Inflammatory macrophage (primary cell): ENCODE data around the gene GOLT1B.

Experiments
- DNase-seq, 2 donors: peaks; one replicate each; pipeline ENCODE4 v3.0.0-alpha.2; 2020 to 2022

GOLT1B gene

DNA sequence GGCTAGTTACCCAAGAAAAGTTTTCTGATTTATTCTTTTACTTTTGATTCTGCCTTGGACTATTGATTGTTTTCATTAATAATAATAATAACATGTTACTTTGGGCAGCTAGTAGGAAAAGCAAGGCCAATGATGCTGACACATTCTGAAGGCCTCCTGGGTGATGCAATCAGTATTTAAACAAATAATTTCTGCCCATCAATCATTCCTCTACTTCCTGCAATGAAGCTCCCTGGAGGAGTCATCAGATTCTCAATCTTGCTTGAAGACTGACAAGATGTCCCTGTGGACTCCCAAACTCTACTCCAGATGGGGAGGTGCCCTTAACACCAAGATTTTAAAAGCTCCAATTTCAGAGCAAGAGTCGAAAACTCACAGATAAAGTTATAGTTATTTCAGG is 24.5 kb downstream of the GOLT1B start, which contains the start of gene SPX:
SPX (plus strand) TSS at position 244 of the 400 bp plus-strand sequence. CDS start 177 bp downstream, outside the sequence.
- DNase-seq = no peak

DNA sequence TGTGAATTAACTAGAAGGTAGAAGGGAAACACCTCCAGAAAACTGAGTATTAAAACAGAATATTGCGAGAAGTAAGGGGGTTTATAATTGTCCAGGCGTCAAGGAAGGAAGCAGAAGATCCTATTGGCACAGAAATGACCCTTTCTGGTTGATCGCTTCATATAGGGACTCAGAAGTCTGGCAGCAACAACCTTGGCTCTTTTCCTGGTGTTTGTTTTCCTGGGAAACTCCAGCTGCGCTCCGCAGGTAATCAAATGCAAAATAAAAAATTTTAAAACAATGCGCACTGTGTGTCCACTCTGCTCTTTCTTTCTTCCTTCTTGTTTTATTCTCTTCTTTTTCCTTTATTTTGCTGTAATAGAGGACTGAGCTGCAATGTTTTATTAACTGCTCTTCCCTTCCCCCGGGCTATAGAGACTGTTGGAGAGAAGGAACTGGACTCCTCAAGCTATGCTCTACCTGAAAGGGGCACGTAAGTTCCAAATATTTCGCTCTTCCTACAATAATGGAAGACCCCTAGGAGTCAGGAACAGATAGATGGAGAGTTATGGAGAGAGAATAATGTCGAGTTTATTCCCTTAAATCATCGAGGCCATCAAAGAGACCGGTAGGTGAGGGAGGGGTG is 25.2 kb downstream of the GOLT1B start:
- DNase-seq = no peak

DNA sequence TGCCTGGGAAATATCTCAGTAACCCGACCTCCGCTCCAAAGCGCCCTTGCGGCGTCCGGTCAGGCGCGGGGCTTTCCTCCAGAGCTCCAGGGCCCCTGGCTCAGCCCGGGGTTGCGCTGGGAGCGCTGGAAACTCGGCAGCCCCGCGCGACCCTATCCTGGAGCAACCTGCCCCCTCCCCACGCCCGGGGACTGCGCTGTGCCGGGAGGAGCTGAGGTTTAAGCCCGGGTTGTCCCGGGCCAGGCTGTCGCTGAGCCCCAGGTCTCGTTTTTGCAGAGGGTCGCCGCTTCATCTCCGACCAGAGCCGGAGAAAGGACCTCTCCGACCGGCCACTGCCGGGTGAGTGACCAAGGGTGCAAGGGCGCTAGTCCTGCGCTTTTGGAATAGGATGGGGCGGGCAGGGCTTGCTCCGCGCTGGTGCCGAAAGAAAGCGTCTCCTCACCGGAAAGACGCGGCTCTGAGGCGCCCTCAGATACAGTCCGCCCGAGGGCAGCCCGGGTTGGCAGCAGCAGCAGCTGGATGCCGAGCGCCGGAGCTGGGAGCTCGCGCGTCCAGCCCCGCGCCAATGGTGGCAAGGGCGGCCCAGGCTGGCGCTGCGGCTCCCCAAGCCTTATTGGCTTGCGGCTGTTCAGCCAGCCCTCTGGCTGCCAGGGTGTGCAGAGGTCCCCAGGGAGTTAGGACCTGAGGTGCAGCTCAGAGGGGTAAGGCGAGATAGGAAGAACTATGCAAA is 26.0 kb downstream of the GOLT1B start:
- no peak for DNase-seq

DNA sequence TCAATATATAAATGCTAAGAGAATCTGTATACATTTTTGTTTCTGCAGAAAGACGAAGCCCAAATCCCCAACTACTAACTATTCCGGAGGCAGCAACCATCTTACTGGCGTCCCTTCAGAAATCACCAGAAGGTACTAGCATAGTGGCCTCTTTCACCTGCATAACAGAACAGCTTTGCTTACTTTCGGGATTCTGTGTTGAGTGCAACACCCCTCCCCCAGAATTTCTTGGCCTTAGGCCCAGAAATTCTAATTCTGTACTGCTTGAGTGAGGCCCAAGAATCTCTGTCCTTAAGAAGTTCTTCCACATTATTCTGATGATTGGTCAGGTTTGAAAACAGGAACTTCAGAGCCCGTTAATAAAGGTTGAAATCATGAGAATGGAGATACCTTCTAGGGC is 27.4 kb downstream of the GOLT1B start:
- DNase-seq = no peak

DNA sequence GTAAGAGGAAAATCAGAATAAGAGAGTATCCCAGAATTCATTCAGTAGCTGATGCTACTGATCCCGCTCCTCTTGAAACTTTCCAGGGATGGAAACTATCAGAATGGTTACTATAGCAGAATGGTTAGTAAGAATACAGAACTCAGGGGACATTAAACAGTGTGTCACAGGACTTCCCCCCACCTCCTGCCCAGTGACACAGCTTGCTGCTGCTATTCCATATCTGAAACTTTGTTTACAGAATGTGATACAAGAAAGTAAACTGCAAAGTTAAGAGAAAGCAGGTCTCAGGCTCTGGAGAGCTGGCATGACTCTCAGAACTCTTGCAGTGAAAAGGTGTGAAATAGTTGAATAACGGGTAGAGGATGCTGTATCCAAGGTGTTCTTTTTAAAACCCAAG is 27.9 kb downstream of the GOLT1B start:
- DNase-seq = no peak

DNA sequence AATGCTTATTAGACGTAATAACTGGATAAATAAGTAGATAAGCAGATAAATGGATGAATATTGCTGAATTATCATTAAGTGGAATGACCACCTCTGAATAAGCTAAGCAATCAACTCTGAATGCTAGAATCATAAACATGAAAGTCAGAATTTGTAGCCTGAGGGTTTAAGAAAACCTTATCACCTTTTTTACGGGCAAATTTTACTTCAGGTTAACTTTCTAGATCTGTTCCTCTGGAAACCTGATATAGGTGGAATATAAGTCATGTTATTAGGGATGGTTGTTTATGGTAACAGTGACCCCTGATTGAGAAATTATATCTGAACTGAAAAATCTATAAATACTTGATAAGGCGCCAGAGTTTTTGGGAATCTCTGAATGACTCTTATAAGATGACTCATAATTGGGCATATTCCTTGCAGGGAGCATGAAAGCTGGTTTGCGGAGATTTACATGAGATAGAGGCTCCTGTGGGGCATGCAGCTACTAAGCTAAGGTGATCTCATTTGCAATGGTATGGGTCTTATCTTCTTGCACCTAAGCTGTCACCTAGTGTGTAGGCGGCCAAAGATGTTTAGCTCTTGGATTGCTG is 36.6 kb downstream of the GOLT1B start:
- no peak for DNase-seq

DNA sequence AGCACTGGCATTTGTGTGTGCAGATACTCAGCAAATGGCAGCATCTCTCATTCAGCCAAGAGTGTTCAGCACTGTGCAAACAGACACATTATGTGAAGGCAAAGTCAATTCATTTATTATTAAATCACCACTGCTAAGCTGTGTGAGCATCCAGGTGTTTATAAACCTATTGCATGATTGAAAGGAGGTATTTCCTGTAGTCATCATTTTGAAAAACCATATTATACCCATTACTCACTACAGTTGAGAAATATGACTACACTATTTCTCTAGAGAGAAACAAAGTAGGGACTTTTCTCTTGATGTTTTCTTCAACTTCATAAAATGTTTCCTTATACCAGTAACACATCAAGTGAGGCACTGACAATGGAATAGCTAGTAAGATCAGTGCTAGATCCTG is 38.2 kb downstream of the GOLT1B start:
- DNase-seq = no peak

DNA sequence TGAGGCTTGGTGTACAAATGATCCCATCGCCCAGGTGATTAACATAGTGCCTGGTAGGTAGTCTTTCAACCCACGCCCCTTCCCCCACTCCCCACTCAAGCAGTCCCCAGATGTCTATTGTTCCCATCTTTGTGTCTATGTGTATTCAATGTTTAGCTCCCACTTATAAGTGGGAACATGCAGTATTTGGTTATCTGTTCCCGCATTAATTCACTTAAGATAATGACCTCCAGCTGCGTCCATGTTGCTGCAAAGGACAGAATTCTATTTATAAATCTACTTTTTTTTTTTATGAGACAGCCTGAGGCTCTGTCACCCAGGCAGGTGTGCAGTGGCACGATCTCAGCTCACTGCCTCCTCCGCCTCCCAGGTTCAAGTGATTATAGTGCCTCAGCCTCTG is 40.2 kb downstream of the GOLT1B start:
- no peak for DNase-seq

DNA sequence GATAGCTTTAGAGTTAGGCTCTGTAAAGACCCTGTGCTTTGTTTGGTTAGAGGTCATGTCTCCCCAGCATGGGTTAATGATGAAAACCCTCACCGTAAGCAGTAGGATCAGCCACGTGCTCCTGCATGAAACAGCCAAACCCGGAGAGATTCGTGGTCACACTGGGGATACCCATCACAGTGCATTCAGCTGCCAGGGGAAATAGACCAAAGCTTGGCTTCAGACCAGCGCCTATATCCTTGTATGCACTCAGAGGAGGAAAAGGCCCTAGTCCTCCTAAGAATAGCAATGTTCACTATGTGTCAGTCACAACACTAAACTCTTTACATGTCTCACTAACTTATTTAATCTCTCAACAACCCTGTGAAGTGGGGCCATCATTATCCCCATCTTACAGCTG is 40.8 kb downstream of the GOLT1B start:
- no peak for DNase-seq

DNA sequence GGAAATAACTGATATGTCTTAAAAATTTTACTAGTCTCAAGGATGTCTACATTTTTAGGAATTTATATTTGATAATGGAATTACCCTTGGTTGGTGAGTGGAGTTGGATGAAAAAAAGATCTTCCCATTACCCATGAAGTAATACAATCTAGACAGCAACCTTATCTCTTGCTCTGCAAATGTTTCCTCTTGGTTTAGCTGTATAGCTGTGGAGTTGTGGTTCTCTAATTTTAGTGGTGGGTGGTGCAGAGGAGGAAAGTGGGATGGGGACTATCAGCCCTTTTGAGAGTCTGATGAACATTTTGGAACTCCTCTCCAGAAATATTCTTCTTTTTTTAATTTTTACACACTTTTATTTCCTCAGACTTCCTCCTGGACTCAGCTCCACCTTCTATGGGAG is 41.6 kb downstream of the GOLT1B start:
- no peak for DNase-seq

DNA sequence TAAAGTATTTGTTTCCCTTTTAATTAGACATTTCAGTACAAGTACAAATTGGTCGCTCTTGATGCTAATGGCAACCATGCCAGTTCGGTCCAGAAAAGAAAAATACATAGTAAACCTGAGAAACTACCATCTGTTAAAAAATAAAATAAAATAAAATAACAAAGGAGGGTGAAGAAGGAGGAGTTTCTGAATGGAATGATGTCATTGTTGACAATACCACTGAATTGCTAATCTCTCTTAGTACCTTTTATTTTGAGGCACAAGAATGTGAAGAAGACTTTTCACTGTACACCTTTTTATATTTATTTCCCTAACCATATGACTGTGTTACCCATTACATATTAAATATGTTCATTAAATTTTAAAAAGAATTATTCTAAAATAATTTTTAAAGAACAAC is 44.0 kb downstream of the GOLT1B start:
- DNase-seq = no peak

DNA sequence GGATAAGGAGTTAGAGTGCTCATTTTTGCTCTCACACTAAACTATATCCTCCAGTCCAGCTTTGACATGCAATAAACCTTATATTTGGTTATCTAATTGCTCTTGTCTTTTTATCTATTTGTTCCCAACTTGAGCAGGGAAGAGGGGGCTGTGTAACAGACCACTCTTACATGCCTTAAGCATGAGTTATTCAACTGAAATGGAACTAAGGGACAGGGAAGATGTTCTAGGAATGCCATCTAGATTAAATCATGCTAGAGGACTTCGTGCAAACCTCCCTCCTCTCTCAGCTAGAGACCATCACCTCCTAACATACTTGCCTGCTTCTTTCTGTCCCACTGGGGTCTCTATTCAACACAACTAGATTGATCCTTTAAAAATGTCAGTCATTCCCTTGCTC is 45.1 kb downstream of the GOLT1B start:
- DNase-seq = no peak

DNA sequence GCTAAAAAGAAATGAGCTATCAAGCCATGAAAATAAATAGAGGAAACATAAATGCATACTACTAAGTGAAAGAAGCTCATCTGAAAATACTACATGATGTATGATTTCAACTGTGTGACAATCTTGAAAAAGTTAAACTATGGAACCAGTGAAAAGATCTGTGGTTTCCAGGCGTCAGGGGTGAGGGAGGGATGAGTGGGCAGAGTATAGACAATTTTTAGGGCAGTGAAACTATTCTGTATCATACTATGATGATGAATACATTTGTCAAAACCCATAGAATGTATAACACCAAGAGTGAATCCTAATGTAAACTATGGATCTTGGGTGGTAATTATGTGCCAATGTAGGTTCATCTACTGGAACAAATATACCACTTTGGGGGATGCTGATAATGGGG is 45.8 kb downstream of the GOLT1B start:
- DNase-seq = no peak

DNA sequence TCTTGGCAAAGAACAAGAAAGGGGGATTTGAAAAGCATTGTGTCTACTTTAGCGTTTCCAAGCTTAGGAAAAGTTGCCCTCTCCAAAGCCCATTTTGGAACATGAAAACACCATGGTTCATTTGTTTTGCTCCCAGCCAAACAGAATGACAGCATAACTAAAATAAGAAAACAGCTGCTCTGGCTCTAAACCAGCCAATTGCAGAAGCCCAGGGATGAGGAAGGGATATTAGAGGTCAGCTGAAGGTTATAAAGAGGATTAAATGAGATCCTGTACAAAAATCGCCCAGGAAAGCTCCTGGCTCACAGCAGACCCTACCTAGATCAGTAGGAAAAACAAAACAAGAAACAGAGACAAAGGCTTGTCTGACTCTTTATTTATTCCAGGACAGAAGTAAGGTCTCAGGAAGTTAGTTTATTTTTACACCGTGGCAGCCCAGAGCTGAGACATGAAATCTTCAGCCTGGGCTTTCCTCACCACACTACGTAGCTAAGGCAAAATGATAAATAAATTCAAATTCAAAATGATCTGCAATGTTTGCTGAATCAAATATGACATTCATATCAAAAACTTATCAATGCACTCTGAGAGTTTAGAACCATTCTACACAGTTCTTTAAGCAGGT is 50.4 kb downstream of the GOLT1B start:
- DNase-seq = no peak

DNA sequence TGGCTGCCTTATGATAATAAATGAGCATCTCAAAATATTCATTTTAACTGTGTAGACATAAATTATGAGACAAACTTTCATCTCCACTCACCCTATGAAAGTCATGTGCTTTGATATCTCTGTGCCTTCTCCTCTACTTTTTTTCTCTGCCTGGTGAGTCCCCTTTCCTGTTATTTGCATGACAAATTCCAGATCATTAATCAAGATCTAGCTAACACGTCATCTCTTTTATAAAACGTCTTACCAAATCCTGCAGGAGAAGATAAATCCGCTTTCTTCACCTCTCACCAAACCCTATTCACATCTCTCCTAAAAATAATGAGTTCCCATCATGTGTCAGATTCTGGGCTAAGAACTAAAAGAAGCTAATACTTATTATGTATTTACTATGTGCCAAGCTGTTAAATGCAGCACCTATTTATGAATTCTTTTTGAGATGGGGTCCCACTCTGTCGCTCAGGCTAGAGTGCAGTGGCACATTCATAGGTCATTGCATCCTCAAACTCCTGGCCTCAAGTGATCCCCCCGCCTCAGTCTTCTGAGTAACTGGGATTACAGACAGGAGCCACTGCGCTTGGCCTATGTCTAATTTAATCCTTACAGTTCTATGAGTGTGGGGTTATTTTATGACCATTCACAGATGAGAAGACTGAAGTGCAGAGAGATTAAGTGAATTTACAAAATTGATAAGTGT is 51.2 kb downstream of the GOLT1B start:
- no peak for DNase-seq

DNA sequence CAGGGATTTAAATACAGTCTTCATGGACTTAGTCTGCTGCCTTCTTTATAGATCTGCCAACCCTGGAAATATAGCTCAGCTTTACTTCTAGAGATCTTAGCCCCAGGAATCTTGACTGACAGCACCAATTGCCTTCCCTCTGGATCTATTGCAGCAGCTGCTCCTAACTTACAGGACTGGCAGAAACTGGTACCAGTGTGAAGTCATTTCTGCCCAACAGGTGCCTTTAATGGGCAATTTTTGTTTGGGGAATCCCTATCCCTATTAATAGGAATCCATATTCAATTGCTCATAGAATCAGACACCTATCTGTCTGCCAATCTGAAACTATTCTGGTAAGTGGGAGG is 51.7 kb downstream of the GOLT1B start:
- no peak for DNase-seq

DNA sequence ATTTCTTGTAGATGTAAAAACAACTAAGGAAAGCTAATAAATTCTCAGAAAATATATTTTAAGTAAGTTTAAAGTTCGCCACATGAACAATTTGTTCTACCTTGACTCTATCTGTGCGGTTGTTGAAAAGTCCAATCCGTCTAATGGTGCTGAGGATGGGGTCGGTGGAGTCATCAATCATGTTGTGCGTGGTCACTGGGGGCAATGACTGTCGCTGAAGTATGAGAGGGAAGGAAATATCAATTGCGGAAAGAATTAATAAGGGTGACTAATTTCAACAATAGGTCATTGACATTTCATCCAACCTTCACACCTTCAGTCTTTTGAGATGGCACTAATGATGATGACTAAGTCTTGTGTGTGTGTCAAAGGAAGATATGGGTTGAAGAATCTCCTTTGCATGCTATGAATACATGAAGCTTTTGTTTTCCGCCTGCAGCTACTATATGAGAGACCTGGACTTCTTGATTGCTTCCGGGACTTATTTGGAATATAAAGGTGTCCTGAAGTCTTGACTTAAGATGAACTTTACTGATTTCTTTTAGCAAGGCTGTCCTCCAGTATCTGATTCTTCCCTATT is 56.6 kb downstream of the GOLT1B start:
- DNase-seq = no peak

DNA sequence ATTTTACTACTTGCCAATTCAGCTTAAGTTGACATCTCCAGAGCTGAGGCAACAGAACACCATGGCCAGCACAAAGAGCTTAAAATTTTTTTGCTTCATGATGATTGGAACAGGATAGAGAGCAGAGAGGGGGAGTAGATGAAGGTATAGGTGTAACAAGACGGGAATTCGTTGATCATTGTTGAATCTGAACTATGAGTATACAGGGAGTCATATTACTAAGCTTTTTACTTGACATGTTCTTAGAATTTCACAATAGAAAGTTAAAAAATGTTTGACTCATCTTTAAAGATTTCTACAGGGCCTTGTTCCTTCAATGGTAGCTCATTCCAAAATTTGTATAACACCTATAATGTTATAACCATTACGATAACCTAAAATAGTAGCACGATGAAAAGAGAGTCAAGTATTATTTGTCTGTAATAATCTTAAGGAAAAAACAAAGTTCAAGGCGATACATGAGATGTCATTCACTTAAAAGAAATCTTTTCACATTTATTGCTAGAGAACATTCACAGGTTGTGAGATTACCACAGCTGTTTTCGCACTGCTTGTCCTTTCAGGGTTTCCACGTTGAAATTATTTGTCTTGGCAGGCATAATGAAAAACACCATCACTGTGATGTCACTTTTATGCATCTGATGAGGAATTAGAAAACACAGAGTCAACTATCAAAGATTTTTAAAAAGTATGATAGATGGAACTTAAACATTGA is 58.4 kb downstream of the GOLT1B start:
- no peak for DNase-seq

DNA sequence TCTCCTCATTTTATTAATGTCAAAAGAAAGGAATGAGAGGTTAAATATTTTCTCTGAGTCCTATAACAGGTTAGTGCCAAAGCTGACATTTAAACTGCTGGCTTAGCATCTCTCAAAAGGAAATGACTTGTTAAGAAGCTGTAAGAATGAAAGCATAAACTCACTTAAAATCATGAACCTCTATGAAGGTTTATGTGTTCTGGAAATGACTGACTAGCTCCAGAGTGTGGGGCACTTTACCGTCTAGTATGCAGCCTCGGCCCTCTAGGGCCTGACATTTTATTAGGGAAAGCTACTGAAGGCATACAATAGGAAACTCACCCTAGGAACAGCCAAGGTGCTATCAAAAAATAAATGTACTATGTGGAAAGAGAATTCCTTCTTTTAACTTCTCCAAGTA is 59.6 kb downstream of the GOLT1B start:
- DNase-seq = no peak

DNA sequence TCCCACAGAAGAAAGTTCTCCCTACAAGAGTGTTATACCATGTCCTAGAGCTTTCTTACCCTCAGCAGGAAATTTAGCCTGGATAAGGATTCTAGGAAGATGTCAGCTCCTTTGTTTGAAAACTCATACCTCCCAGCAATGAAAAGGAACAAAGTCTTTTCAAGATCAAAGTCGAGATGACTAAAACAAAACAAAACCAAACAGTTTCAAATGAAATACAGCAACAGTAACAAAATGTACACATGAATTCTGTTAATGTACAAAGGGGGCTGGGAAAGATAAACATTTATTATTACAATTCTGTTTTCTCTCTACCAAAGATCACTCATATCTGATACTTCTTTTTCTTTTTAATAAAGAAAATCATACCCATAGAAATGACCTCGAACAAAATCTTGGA is 61.3 kb downstream of the GOLT1B start:
- no peak for DNase-seq

DNA sequence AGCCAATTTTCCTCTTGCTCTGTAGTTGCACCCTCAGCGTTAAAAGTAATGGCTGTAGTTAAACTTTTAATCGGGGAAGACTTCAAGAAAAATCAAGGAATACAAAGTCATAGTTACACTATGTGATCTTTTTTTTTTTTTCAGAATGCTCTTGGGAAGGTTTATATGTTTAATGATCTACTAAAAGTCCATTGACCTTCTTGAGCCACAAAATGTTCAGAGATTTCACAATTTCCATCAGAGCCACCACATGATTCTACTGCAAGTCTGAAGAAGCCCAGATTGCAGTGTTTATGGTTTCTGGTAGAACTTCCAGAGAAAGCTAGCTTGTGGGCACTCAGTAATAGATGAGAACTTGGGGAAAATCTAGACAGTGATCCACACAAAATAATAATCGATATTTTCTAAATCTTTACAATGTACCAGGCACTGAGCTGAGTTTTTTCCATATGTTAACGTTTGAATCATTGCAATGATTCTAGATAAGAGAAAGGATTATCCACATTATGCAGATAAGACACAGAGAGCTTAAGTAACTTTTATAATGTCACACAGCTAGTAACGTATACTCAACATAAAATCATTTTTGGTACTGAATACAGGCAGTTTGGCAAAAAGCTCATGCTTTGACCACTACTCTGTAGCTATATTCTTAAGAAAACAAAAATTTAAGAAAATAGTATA is 64.8 kb downstream of the GOLT1B start:
- DNase-seq = no peak
